ENCODE results near the gene PRDM16. TPM values are rescaled to one million over a fixed set of nuclear protein-coding genes. Genes with fewer than 3 reads are reported as not detected.

PRDM16 gene
- total and polyA plus RNA-seq, 2 experiments from 2014 or later = 41.8 to 55.8 TPM

- DNase-seq (ENCODE audit: low read depth in 1 of 2, low spot score in 1 of 2) = no peak
- Histone ChIP-seq H3K4me1 (ENCODE audit: low read depth) (peaks cover 14% of the 10 kb centered on the region), H3K27ac (no peak overlapping the region), H3K4me3 (no peak overlapping the region), H3K36me3 (no peaks in the 10 kb centered on the region), H3K9me3 (ENCODE audit: low read depth) (no peaks in the 10 kb centered on the region), H3K27me3 (no peaks in the 10 kb centered on the region)
- TF ChIP-seq CTCF (IDR thresholded peaks at IDR 0.05; ENCODE audit: low read depth, low read length) = no peak
These were observed 26.1 kb downstream of the PRDM16 start for GRCh38 chr1:3094863-3095780.

- H3K27me3 ChIP-seq = no peaks in the 10 kb centered on the region
- H3K9me3 ChIP-seq (ENCODE audit: low read depth) = no peaks in the 10 kb centered on the region
- TF ChIP-seq CTCF (IDR thresholded peaks at IDR 0.05; ENCODE audit: low read depth, low read length) = no peak
- H3K4me3 ChIP-seq = no peak overlapping the region
- no peak for DNase-seq (ENCODE audit: low read depth in 1 of 2, low spot score in 1 of 2)
- no peak overlapping the region for H3K27ac ChIP-seq
- H3K4me1 ChIP-seq (ENCODE audit: low read depth) = peaks cover 16% of the 10 kb centered on the region
- no peaks in the 10 kb centered on the region for H3K36me3 ChIP-seq
These were observed 27.3 kb downstream of the PRDM16 start for GRCh38 chr1:3096345-3096744.

- peaks cover 18% of the 10 kb centered on the region for H3K4me1 ChIP-seq (ENCODE audit: low read depth)
- DNase-seq (ENCODE audit: low read depth in 1 of 2, low spot score in 1 of 2) = no peak
- H3K36me3 ChIP-seq = no peaks in the 10 kb centered on the region
- no peak for TF ChIP-seq CTCF (IDR thresholded peaks at IDR 0.05; ENCODE audit: low read depth, low read length)
- H3K27me3 ChIP-seq = no peaks in the 10 kb centered on the region
- no peak overlapping the region for H3K27ac ChIP-seq
- no peaks in the 10 kb centered on the region for H3K9me3 ChIP-seq (ENCODE audit: low read depth)
- no peak overlapping the region for H3K4me3 ChIP-seq
These were observed 28.2 kb downstream of the PRDM16 start for GRCh38 chr1:3097231-3097630.

- TF ChIP-seq CTCF (IDR thresholded peaks at IDR 0.05; ENCODE audit: low read depth, low read length) = no peak
- Histone ChIP-seq H3K4me3 (no peak overlapping the region), H3K27me3 (no peaks in the 10 kb centered on the region), H3K9me3 (ENCODE audit: low read depth) (no peaks in the 10 kb centered on the region), H3K4me1 (ENCODE audit: low read depth) (peaks cover 18% of the 10 kb centered on the region), H3K36me3 (no peaks in the 10 kb centered on the region), H3K27ac (no peak overlapping the region)
- no peak for DNase-seq (ENCODE audit: low read depth in 1 of 2, low spot score in 1 of 2)
These were observed 28.9 kb downstream of the PRDM16 start for GRCh38 chr1:3097861-3098260.

GRCh38 chr1:3099861-3100260, 30.9 kb downstream of the PRDM16 start:
- no peaks in the 10 kb centered on the region for H3K27me3 ChIP-seq
- no peak for TF ChIP-seq CTCF (IDR thresholded peaks at IDR 0.05; ENCODE audit: low read depth, low read length)
- peaks cover 27% of the 10 kb centered on the region for H3K4me1 ChIP-seq (ENCODE audit: low read depth)

More at GRCh38 chr1:3099861-3100260, 30.9 kb downstream of the PRDM16 start:
- no peaks in the 10 kb centered on the region for H3K9me3 ChIP-seq (ENCODE audit: low read depth)
- H3K4me3 ChIP-seq = no peak overlapping the region
- no peak for DNase-seq (ENCODE audit: low read depth in 1 of 2, low spot score in 1 of 2)
- no peaks in the 10 kb centered on the region for H3K36me3 ChIP-seq
- H3K27ac ChIP-seq = no peak overlapping the region

All from cardiac muscle cell (in vitro differentiated cells and primary cell).